H1 (cell line): ENCODE measurements around the gene ZNF385C.

Experiments used
- NRF1 ChIP-seq: IDR thresholded peaks from 2 replicates; pipeline ENCODE4 v1.6.1; 2011; ENCODE audit warnings: mild to moderate bottlenecking, low read depth, low read length, improper control_type of control experiment
- POU5F1 ChIP-seq: IDR thresholded peaks from 2 replicates; pipeline ENCODE4 v1.6.1; 2011; ENCODE audit warnings: low read depth, mild to moderate bottlenecking, low read length, moderate library complexity

GRCh38 chr17:42056635-42057034, 41.6 kb downstream of the ZNF385C start:
- TF ChIP-seq POU5F1 = no peak
- no peak for TF ChIP-seq NRF1
